Kidney (tissue), 14 donors: ENCODE data around the gene TFDP1. TPM values are rescaled to one million over a fixed set of nuclear protein-coding genes. Genes with fewer than 3 reads are reported as not detected.
A peak's percentile ranks its signal among the peaks of the same experiment; 100 is the strongest.

Experiments
- DNase-seq, 5 donors: peaks; one replicate each; pipeline ENCODE4 v3.0.0-alpha.2; 2013 to 2020
- FAIRE-seq: peaks from 2 replicates; lab custom pipeline; 2012; peaks lifted over from hg19 to GRCh38; lab: Jason Lieb, UNC
- H3K27ac ChIP-seq, 2 donors: one replicate each; pipeline ENCODE4 v1.7.0; 2013; ENCODE audit warnings: low read depth in 2 of 2, low read length in 2 of 2, inconsistent platforms in 1 of 2
- H3K27me3 ChIP-seq: one replicate; pipeline ENCODE4 v1.7.1; 2013; ENCODE audit warnings: low read length, inconsistent platforms; ENCODE audit not compliant: control insufficient read depth, insufficient read depth
- H3K36me3 ChIP-seq, 3 donors: one replicate each; pipeline versions ENCODE4 v1.7.0 to v1.7.1; 2013; ENCODE audit warnings: low read length in 3 of 3, control low read depth in 1 of 3, inconsistent platforms in 1 of 3; ENCODE audit not compliant: insufficient read depth in 3 of 3, control insufficient read depth in 2 of 3
- H3K4me1 ChIP-seq, 3 donors: one replicate each; pipeline versions ENCODE4 v1.7.0 to v1.7.1; 2013; ENCODE audit warnings: low read length in 3 of 3, inconsistent platforms in 1 of 3, low read depth in 1 of 3; ENCODE audit not compliant: control insufficient read depth in 2 of 3, insufficient read depth in 2 of 3
- H3K4me3 ChIP-seq, 3 donors: one replicate each; pipeline versions ENCODE4 v1.7.0 to v1.8.1; 2013; ENCODE audit warnings: low read length in 3 of 3, control low read depth in 1 of 3, inconsistent platforms in 1 of 3
- H3K9ac ChIP-seq, 3 donors: one replicate each; pipeline versions ENCODE4 v1.7.0 to v1.7.1; 2013; ENCODE audit warnings: low read length in 3 of 3, control low read depth in 1 of 3, inconsistent platforms in 1 of 3
- H3K9me3 ChIP-seq, 3 donors: one replicate each; pipeline versions ENCODE4 v1.7.0 to v1.7.1; 2013; ENCODE audit warnings: low read length in 3 of 3, control low read depth in 1 of 3, inconsistent platforms in 1 of 3; ENCODE audit not compliant: control insufficient read depth in 2 of 3, insufficient read depth in 1 of 3
- CTCF ChIP-seq: IDR thresholded peaks from 3 replicates; pipeline ENCODE4 v1.5.1; 2012; ENCODE audit warnings: mild to moderate bottlenecking, moderate library complexity, borderline replicate concordance; ENCODE audit not compliant: insufficient read depth; ENCODE audit errors: extremely low read depth
- intact Hi-C: fragments of 100-400 bp; cut with DNase I; formaldehyde crosslinking; loops from one replicate; pipeline ENCODE4 v1.11.1; 2022
- polyA plus RNA-seq: library from polyadenylated mRNA; stranded (reverse); fragments of 350-450 nt; fragmentation: Illumina TruSeq; extraction: RNeasy Lipid Tissue Mini Kit (QIAGEN cat#74804); gene quantifications from one replicate; pipeline ENCODE4 v1.2.3, GENCODE V29; 2014; ENCODE audit warnings: low read depth, low replicate concordance; ENCODE audit not compliant: insufficient read depth
- total RNA-seq: library from RNA; stranded (reverse); fragmentation: NEBNext Ultra II Directional; extraction: Animal tissue kit (Norgen Biotek cat#: 25700); gene quantifications from one replicate; pipeline ENCODE4 v1.2.1, GENCODE V29; 2021
- donor health status: control.
- donor health status: control.
- donor health status: control.
- donor health status: control.
- donor health status: control.
- donor health status: DM: yes; HTN: yes; CAD: no.
- donor health status: Normal renal cell carcinoma (clear cell type).

The TFDP1 gene
- total and polyA plus RNA-seq, 2 donors from 2014 or later, result 33.8 to 46.9 TPM

GRCh38 chr13:113629866-113630265 is 45.3 kb downstream of the TFDP1 start:
- FAIRE-seq (no peak), DNase-seq (peak in 1 of 5 donors; percentile 35)
- no peak overlapping the region for H3K27ac ChIP-seq
- no peaks in the 10 kb centered on the region for H3K9me3 ChIP-seq
- H3K36me3 ChIP-seq, result peaks cover 2 to 17% (median 12%) of the 10 kb centered on the region in 3 donors
- no peak for TF ChIP-seq CTCF
- H3K27me3 ChIP-seq, result no peaks in the 10 kb centered on the region
- no peak overlapping the region for H3K4me3 ChIP-seq
- intact Hi-C loops, result no loop called here
- no peaks in the 10 kb centered on the region for H3K4me1 ChIP-seq
- no peak overlapping the region for H3K9ac ChIP-seq

- Histone ChIP-seq H3K4me1 (no peaks in the 10 kb centered on the region), H3K27me3 (no peaks in the 10 kb centered on the region), H3K4me3 (no peak overlapping the region), H3K9me3 (no peaks in the 10 kb centered on the region), H3K27ac (no peak overlapping the region), H3K9ac (no peak overlapping the region), H3K36me3 (peaks cover 2 to 18% (median 12%) of the 10 kb centered on the region in 3 donors)
- intact Hi-C loops, result no loop called here
- no peak for TF ChIP-seq CTCF
- DNase-seq (peak in 1 of 5 donors; percentile 12), FAIRE-seq (no peak)
Observed at GRCh38 chr13:113630296-113630695, 45.7 kb downstream of the TFDP1 start.

- intact Hi-C loops, result no loop called here
- Histone ChIP-seq H3K9me3 (no peaks in the 10 kb centered on the region), H3K4me3 (no peak overlapping the region), H3K27me3 (no peaks in the 10 kb centered on the region), H3K27ac (no peak overlapping the region), H3K4me1 (no peaks in the 10 kb centered on the region), H3K9ac (no peak overlapping the region), H3K36me3 (peaks cover 2 to 21% (median 12%) of the 10 kb centered on the region in 3 donors)
- DNase-seq, result peak in 1 of 5 donors; percentile 65
- no peak for FAIRE-seq
- no peak for TF ChIP-seq CTCF
Observed at GRCh38 chr13:113630804-113631203, 46.3 kb downstream of the TFDP1 start.
